ENCODE data around the gene TAGAP.

Gene TAGAP

GRCh38 chr6:159043947-159044346, 844 bp downstream of the TAGAP start:
- TF ChIP-seq GATA2 (IDR thresholded peaks at IDR 0.05; ENCODE audit: low read depth, low read length): no peak
- no peak for TF ChIP-seq GATA3 (IDR thresholded peaks at IDR 0.05; ENCODE audit: low read depth, low read length)

DNA sequence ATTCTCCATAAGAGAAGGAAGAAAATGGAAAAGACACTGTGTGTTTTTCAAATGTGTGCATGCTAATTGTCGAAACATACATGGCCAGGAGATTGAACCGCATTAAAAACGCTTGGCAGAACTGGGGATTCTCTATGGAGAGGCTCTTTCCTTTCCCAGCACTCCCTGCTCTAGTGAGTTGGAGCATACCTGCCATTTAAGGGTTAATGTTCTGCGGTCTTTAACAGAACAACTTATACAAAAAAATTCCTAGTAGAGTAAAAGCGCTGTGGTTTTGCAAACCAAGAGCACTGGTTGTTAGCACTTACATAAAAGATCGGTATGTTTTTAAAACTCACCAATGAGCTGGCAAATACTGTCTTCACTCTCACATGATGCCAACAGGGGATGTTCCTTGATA, 1.5 kb downstream of the TAGAP start:
- TF ChIP-seq GATA2 (IDR thresholded peaks at IDR 0.05; ENCODE audit: low read depth, low read length) (no peak), GATA3 (IDR thresholded peaks at IDR 0.05; ENCODE audit: low read depth, low read length) (no peak)

DNA sequence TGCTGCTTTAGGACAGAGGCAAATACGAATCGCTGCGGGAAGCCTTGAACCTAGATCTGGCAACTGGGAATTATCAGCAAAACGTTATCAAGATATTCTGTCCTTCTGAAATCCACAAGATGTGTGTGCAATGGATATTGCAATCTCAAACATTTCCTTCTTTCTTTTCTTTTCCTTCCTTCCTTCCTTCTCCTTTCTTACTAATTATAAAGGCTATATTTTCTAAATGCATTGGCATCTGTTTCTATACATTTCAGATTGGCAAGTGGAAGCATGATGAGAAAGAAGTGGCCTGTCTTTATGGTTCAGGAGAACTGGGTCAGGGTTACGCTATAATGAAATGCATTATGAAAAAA, 2.0 kb downstream of the TAGAP start:
- TF ChIP-seq GATA3 (IDR thresholded peaks at IDR 0.05; ENCODE audit: low read depth, low read length) (no peak), GATA2 (IDR thresholded peaks at IDR 0.05; ENCODE audit: low read depth, low read length) (no peak)

- TF ChIP-seq GATA3 (IDR thresholded peaks at IDR 0.05; ENCODE audit: low read depth, low read length) (no peak), GATA2 (IDR thresholded peaks at IDR 0.05; ENCODE audit: low read depth, low read length) (no peak)
Observed at GRCh38 chr6:159042003-159042825, 2.6 kb downstream of the TAGAP start.

DNA sequence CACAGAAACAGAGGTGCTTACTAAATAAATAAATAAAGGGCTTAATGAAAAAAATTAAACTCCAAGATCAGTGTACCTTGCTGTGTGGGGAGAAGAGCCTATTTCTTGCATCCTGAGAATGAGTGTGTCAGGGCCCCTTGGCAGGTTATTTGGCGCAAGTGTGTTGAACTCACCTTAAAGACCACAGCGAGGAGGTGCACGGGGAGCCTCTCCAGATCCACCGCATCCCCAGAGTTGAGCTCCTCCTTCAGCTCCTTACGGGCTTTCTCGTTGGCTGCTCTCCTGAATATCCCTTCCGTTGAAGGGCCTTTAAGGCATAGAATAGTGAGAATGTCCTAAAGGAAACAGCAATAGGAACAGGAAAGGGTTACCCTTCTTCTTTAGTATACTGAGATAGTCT, 3.6 kb downstream of the TAGAP start:
- TF ChIP-seq GATA3 (IDR thresholded peaks at IDR 0.05; ENCODE audit: low read depth, low read length): no peak
- TF ChIP-seq GATA2 (IDR thresholded peaks at IDR 0.05; ENCODE audit: low read depth, low read length): no peak

DNA sequence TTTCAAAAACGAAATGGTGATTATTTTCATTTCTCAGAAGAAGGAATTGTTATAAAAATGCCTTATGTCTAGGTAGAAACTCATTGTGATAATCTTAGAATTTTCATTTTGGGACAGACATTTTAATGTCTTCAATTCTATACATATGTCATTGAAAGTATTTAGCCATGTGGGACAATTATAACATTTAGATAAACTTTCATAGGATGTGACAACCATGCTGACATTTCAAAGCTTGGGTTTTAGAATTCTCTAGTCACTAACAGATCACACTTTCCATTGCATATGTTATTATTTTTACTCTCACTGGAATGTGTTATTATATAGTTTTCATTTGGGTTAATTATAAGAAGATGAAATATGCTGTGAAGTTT, 4.9 kb downstream of the TAGAP start:
- TF ChIP-seq GATA2 (IDR thresholded peaks at IDR 0.05; ENCODE audit: low read depth, low read length): no peak
- TF ChIP-seq GATA3 (IDR thresholded peaks at IDR 0.05; ENCODE audit: low read depth, low read length): no peak

DNA sequence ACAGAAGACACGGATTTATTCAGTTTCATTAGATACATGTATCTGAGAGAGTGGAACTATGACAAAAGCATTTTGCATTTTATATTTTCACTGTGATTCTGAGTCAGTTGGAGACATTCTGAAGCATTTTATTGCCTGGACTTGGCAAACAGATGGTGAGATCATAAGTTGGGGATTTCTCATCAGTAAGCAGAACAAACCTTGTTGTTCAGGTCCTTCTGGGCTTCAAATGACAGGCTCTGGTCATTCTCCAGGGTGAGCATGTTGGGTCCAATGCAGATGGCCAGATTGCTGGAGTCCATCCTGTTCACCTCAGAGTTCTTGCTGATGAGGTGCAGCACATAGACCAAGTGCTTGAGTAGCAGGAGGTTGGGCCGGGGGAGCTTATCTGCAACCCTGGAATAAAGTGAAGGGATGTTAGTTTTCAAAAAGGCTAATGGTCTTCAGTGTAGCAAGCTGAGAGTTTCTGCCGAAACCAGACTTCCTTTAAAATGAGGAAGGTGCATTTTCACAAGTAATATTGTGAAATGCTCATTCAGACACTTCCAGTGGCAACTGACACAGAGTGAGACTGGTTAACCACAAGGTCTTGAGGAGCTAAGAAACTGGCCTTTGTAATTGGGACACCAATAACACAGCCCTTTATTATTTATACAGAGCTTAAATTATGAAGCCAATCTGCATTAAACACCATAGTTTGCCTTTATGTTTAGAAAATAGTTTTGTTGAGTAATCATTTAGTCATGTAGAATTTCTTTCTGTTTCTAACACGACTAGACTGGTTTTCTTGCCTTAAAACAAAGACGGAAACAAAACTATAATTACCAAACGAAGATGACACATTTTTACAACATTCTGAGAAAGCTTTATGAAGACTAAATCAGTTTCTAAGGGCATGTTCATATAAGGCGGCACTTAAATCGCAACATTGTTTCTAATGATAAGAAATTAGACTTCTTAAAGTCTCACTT, 5.6 kb downstream of the TAGAP start:
- no peak for TF ChIP-seq GATA2 (IDR thresholded peaks at IDR 0.05; ENCODE audit: low read depth, low read length)
- no peak for TF ChIP-seq GATA3 (IDR thresholded peaks at IDR 0.05; ENCODE audit: low read depth, low read length)

GRCh38 chr6:159037756-159038290, 7.0 kb downstream of the TAGAP start:
- TF ChIP-seq GATA2 (IDR thresholded peaks at IDR 0.05; ENCODE audit: low read depth, low read length) (no peak), GATA3 (IDR thresholded peaks at IDR 0.05; ENCODE audit: low read depth, low read length) (no peak)

GRCh38 chr6:159036673-159037072, 8.1 kb downstream of the TAGAP start:
- TF ChIP-seq GATA3 (IDR thresholded peaks at IDR 0.05; ENCODE audit: low read depth, low read length): no peak

GRCh38 chr6:159035891-159036290, 8.9 kb downstream of the TAGAP start:
- TF ChIP-seq GATA2 (IDR thresholded peaks at IDR 0.05; ENCODE audit: low read depth, low read length) (no peak), GATA3 (IDR thresholded peaks at IDR 0.05; ENCODE audit: low read depth, low read length) (no peak)

GRCh38 chr6:159033160-159034049, 11.4 kb downstream of the TAGAP start:
- TF ChIP-seq GATA2 (IDR thresholded peaks at IDR 0.05; ENCODE audit: low read depth, low read length): no peak
- no peak for TF ChIP-seq GATA3 (IDR thresholded peaks at IDR 0.05; ENCODE audit: low read depth, low read length)

GRCh38 chr6:159031846-159032245, 12.9 kb downstream of the TAGAP start:
- TF ChIP-seq GATA3 (IDR thresholded peaks at IDR 0.05; ENCODE audit: low read depth, low read length): no peak
- TF ChIP-seq GATA2 (IDR thresholded peaks at IDR 0.05; ENCODE audit: low read depth, low read length): no peak

DNA sequence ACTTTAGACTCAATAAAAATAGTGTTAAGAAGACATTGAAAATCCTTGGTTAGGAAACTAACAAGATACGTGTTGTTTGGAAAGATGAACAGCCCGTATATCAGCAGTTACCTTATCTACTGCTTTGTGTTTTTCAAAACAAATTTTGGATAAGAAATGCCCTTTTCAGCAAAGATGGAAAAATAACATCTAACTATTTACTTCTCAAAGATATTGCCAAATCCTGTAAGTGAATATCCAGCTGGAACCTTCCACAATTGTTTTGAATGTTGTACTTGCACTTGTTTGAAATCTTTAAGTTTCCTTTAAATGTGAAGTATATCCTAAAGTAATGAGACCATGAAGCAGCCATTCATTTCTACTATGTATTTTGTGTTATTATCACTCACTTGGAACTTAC, 14.6 kb downstream of the TAGAP start:
- TF ChIP-seq GATA2 (IDR thresholded peaks at IDR 0.05; ENCODE audit: low read depth, low read length) (no peak), GATA3 (IDR thresholded peaks at IDR 0.05; ENCODE audit: low read depth, low read length) (no peak)

DNA sequence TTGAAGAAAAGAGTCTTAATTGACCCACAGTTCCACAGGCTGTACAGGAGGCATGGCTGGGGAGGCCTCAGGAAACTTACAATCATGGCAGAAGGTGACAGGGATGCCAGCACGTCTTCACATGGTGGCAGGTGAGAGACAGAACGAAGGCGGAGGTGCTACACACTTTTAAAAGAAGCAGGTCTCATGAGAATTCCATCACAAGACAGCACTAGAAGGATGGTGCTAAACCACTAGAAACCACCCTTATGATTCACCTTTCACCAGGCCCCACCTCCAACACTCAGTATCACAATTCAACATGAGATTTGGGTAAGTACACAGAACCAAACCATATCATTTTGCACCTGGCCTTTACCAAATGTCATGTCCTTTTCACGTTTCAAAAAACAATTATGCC, 20.9 kb downstream of the TAGAP start:
- TF ChIP-seq GATA3 (IDR thresholded peaks at IDR 0.05; ENCODE audit: low read depth, low read length) (no peak), GATA2 (IDR thresholded peaks at IDR 0.05; ENCODE audit: low read depth, low read length) (no peak)

All from SH-SY5Y (cell line).